ENCODE measurements around the gene RAVER1. TPM values are rescaled to one million over a fixed set of nuclear protein-coding genes. Genes with fewer than 3 reads are reported as not detected.

Gene RAVER1
- total and polyA plus RNA-seq, 2 donors (not counting 1 experiment from before 2014, with no cell fraction given), result 21.0 to 62.7 TPM

DNA sequence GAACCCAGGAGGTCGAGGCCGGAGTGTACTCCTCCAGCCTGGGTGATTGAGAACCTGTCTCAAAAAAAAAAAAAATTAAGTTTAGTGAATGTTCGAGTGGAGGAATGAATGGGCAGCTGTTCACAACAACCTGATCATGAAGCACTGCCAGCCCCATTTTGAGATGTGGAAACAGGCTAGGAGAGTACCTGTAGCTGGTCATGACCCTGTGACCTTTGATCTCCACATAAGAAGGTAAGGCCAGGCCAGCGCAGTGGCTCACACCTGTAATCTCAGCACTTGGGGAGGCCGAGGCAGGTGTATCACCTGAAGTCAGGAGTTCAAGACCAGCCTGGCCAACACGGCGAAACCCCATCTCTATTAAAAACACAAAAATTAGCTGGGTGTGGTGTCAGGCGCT lies 7.6 kb downstream of the RAVER1 start:
- Histone ChIP-seq H3K27ac (ENCODE audit: low read length in 2 of 2) (no peak overlapping the region), H3K79me2 (ENCODE audit: control insufficient read depth, insufficient read depth, low read length) (peaks cover 45% of the 10 kb centered on the region), H3K4me1 (ENCODE audit: control insufficient read depth in 2 of 2, insufficient read depth in 2 of 2, low read length in 2 of 2) (peaks cover 0 to 6% of the 10 kb centered on the region in 2 donors), H3K9ac (ENCODE audit: low read length) (no peak overlapping the region), H3K36me3 (replicated peaks in 1 of 2; ENCODE audit: control extremely low read depth in 1 of 2, control insufficient read depth in 1 of 2, extremely low read depth in 1 of 2, insufficient read depth in 2 of 2, low read length in 1 of 2) (peaks cover 0 to 88% of the 10 kb centered on the region in 2 experiments), H3K4me3 (ENCODE audit: control extremely low read depth in 1 of 5, extremely low read depth in 1 of 5, insufficient read depth in 1 of 5, low read depth in 2 of 5, low read length in 4 of 5) (no peak overlapping the region), H3K4me2 (replicated peaks; ENCODE audit: low read depth, low read length, poor library complexity, severe bottlenecking) (no peak overlapping the region), H4K20me1 (ENCODE audit: control insufficient read depth, insufficient read depth, low read length, poor library complexity, severe bottlenecking) (peaks cover 75% of the 10 kb centered on the region), H3K27me3 (replicated peaks in 1 of 4; ENCODE audit: control extremely low read depth in 1 of 4, control insufficient read depth in 3 of 4, insufficient read depth in 4 of 4, low read length in 3 of 4) (no peaks in the 10 kb centered on the region), H2AFZ (ENCODE audit: insufficient read depth, low read depth, low read length, poor library complexity, severe bottlenecking) (no peak overlapping the region), H3K9me3 (ENCODE audit: control extremely low read depth in 1 of 3, control insufficient read depth in 2 of 3, insufficient read depth in 1 of 3, low read length in 2 of 3) (no peaks in the 10 kb centered on the region)
- H3K9me3 Mint-ChIP-seq (ENCODE audit: insufficient read depth), result no peaks in the 10 kb centered on the region
- H3K4me1 Mint-ChIP-seq, result peaks cover 1% of the 10 kb centered on the region
- WGBS (ENCODE audit: insufficient coverage), result 100% methylated on average over 8 of the region's 8 CpGs
- intact Hi-C loops (cut with micrococcal nuclease), result no loop called here
- no peak for ATAC-seq (ENCODE audit: low read depth)
- TF ChIP-seq EZH2 (IDR thresholded peaks at IDR 0.05; ENCODE audit: borderline replicate concordance, insufficient read depth, low read depth, low read length, poor library complexity, severe bottlenecking), result no peak
- TF ChIP-seq, protein P1, sequence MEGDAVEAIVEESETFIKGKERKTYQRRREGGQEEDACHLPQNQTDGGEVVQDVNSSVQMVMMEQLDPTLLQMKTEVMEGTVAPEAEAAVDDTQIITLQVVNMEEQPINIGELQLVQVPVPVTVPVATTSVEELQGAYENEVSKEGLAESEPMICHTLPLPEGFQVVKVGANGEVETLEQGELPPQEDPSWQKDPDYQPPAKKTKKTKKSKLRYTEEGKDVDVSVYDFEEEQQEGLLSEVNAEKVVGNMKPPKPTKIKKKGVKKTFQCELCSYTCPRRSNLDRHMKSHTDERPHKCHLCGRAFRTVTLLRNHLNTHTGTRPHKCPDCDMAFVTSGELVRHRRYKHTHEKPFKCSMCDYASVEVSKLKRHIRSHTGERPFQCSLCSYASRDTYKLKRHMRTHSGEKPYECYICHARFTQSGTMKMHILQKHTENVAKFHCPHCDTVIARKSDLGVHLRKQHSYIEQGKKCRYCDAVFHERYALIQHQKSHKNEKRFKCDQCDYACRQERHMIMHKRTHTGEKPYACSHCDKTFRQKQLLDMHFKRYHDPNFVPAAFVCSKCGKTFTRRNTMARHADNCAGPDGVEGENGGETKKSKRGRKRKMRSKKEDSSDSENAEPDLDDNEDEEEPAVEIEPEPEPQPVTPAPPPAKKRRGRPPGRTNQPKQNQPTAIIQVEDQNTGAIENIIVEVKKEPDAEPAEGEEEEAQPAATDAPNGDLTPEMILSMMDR (IDR thresholded peaks at IDR 0.05), result no peak
- CTCF ChIA-PET, result interaction anchor here (0.9 to 1.3 kb wide), 2 partner anchors 63 to 67 kb away, joined by 3 to 5 read pairs; no protein-coding TSS in a partner anchor
- POLR2A ChIA-PET, result interaction anchor here (0.6 kb wide), 1 partner anchor 428 kb away, joined by 5 read pairs; no protein-coding TSS in a partner anchor
- H3K27me3 Mint-ChIP-seq, result no peaks in the 10 kb centered on the region
- H3K4me3 Mint-ChIP-seq, result no peak overlapping the region
- H3K27ac Mint-ChIP-seq, result no peak overlapping the region
- DNase-seq, result no peak

- H3K4me3 ChIP-seq (ENCODE audit: control extremely low read depth in 1 of 5, extremely low read depth in 1 of 5, insufficient read depth in 1 of 5, low read depth in 2 of 5, low read length in 4 of 5), result no peak overlapping the region
- no peak overlapping the region for H3K27ac ChIP-seq (ENCODE audit: low read length in 2 of 2)
- H4K20me1 ChIP-seq (ENCODE audit: control insufficient read depth, insufficient read depth, low read length, poor library complexity, severe bottlenecking), result peaks cover 40% of the 10 kb centered on the region
- H3K79me2 ChIP-seq (ENCODE audit: control insufficient read depth, insufficient read depth, low read length), result peaks cover 10% of the 10 kb centered on the region
- no peaks in the 10 kb centered on the region for H3K27me3 ChIP-seq (replicated peaks in 1 of 4; ENCODE audit: control extremely low read depth in 1 of 4, control insufficient read depth in 3 of 4, insufficient read depth in 4 of 4, low read length in 3 of 4)
- peaks cover 0 to 70% of the 10 kb centered on the region in 2 experiments for H3K36me3 ChIP-seq (replicated peaks in 1 of 2; ENCODE audit: control extremely low read depth in 1 of 2, control insufficient read depth in 1 of 2, extremely low read depth in 1 of 2, insufficient read depth in 2 of 2, low read length in 1 of 2)
- no peak overlapping the region for H3K9ac ChIP-seq (ENCODE audit: low read length)
- intact Hi-C loops (cut with micrococcal nuclease), result no loop called here
- ChIA-PET POLR2A (interaction anchor here (0.6 kb wide), 1 partner anchor 11 kb away, joined by 4 read pairs; no protein-coding TSS in a partner anchor), CTCF (no interaction called here)
- no peak overlapping the region for H3K4me2 ChIP-seq (replicated peaks; ENCODE audit: low read depth, low read length, poor library complexity, severe bottlenecking)
- ATAC-seq (ENCODE audit: low read depth) (no peak), DNase-seq (no peak)
- no peak overlapping the region for H3K4me3 Mint-ChIP-seq
- no peaks in the 10 kb centered on the region for H3K9me3 Mint-ChIP-seq (ENCODE audit: insufficient read depth)
- H3K27me3 Mint-ChIP-seq, result no peaks in the 10 kb centered on the region
- H2AFZ ChIP-seq (ENCODE audit: insufficient read depth, low read depth, low read length, poor library complexity, severe bottlenecking), result no peak overlapping the region
- no peak overlapping the region for H3K27ac Mint-ChIP-seq
- 98% methylated on average over 13 of the region's 19 CpGs for WGBS (ENCODE audit: insufficient coverage)
- TF ChIP-seq, protein P1 (IDR thresholded peaks at IDR 0.05), result no peak
- no peak for TF ChIP-seq EZH2 (IDR thresholded peaks at IDR 0.05; ENCODE audit: borderline replicate concordance, insufficient read depth, low read depth, low read length, poor library complexity, severe bottlenecking)
- no peaks in the 10 kb centered on the region for H3K9me3 ChIP-seq (ENCODE audit: control extremely low read depth in 1 of 3, control insufficient read depth in 2 of 3, insufficient read depth in 1 of 3, low read length in 2 of 3)
- peaks cover 0 to 6% of the 10 kb centered on the region in 2 donors for H3K4me1 ChIP-seq (ENCODE audit: control insufficient read depth in 2 of 2, insufficient read depth in 2 of 2, low read length in 2 of 2)
- H3K4me1 Mint-ChIP-seq, result no peaks in the 10 kb centered on the region
Measured at GRCh38 chr19:10321874-10322835, 11.2 kb downstream of the RAVER1 start.
